NCI-H187 (cell line): Measurements from ENCODE around the gene STK36.

Experiments
- DNase-seq, 2 experiments: peaks; one replicate each; lab custom pipeline; 2025; lab: John Stamatoyannopoulos, UW

STK36 gene

GRCh38 chr2:218671654-218672566 is at the start of gene STK36, which contains the start of gene RNF25:
Gene STK36 (plus strand): TSS chr2:218672086. CDS start chr2:218672830, 744 bp downstream.
Gene RNF25 (minus strand): TSS chr2:218672002. CDS start chr2:218671970, 32 bp downstream.
- DNase-seq = peak; percentile 15

GRCh38 chr2:218622606-218623365 is 49.1 kb upstream of the STK36 start:
- no peak for DNase-seq

- DNase-seq = no peak
These were observed 48.5 kb upstream of the STK36 start for GRCh38 chr2:218623366-218623705.

GRCh38 chr2:218626369-218626768 is 45.5 kb upstream of the STK36 start:
- no peak for DNase-seq

GRCh38 chr2:218627939-218628338 is 43.9 kb upstream of the STK36 start:
- DNase-seq = no peak

GRCh38 chr2:218631837-218632236 is 40.0 kb upstream of the STK36 start:
- DNase-seq = no peak

GRCh38 chr2:218635719-218636118 is 36.2 kb upstream of the STK36 start:
- DNase-seq = no peak

GRCh38 chr2:218638372-218638771 is 33.5 kb upstream of the STK36 start:
- DNase-seq = no peak

- no peak for DNase-seq
These were observed 29.7 kb upstream of the STK36 start for GRCh38 chr2:218642121-218642656.

GRCh38 chr2:218642786-218643185 is 29.1 kb upstream of the STK36 start:
- DNase-seq = no peak

GRCh38 chr2:218643751-218644310 is 28.1 kb upstream of the STK36 start:
- no peak for DNase-seq

- DNase-seq = no peak
These were observed 27.2 kb upstream of the STK36 start for GRCh38 chr2:218644721-218645120.

- DNase-seq = no peak
These were observed 26.8 kb upstream of the STK36 start for GRCh38 chr2:218645126-218645525.

GRCh38 chr2:218648088-218648786 is 23.6 kb upstream of the STK36 start:
- DNase-seq = no peak

- DNase-seq = no peak
These were observed 23.1 kb upstream of the STK36 start for GRCh38 chr2:218648787-218649100.

GRCh38 chr2:218655751-218656150 is 16.1 kb upstream of the STK36 start:
- DNase-seq = no peak

- peak in 1 of 2 experiments; percentile 6 for DNase-seq
These were observed 13.1 kb upstream of the STK36 start for GRCh38 chr2:218658671-218659257.

- peak; percentile 65 to 72 for DNase-seq
These were observed 12.5 kb upstream of the STK36 start, which contains the start of the genes BCS1L and ZNF142 for GRCh38 chr2:218659258-218659987. Gene BCS1L (plus strand): TSS chr2:218659683. CDS start chr2:218660988, 1,305 bp downstream. Gene ZNF142 (minus strand): TSS chr2:218659623. CDS start chr2:218656429, 3,194 bp downstream.

- no peak for DNase-seq
These were observed 11.9 kb upstream of the STK36 start for GRCh38 chr2:218659988-218660358.

GRCh38 chr2:218662377-218662776 is 9.5 kb upstream of the STK36 start:
- DNase-seq = no peak

- no peak for DNase-seq
These were observed 9.1 kb upstream of the STK36 start for GRCh38 chr2:218662827-218663226.
